ENCODE results near the gene CCR7. TPM values are rescaled to one million over a fixed set of nuclear protein-coding genes. Genes with fewer than 3 reads are reported as not detected.

Gene CCR7
- total and polyA plus RNA-seq, 2 of the 8 experiments (the other 6 are each of a cell fraction or from before 2014, with no cell fraction given): 0.12 to 0.17 TPM

- TF ChIP-seq TAF1 (IDR thresholded peaks at IDR 0.05; ENCODE audit: low read depth, low read length): no peak
- TF ChIP-seq POLR2A (IDR thresholded peaks at IDR 0.05; ENCODE audit: control extremely low read depth in 1 of 2, low read depth in 2 of 2, low read length in 2 of 2): no peak
- no peak for TF ChIP-seq RNF2 (IDR thresholded peaks at IDR 0.05; ENCODE audit: borderline replicate concordance, low read depth, low read length, missing control alignments, poor library complexity, severe bottlenecking)
- TF ChIP-seq KDM1A (IDR thresholded peaks at IDR 0.05; ENCODE audit: borderline replicate concordance, low read length): no peak
- TF ChIP-seq ATF3 (IDR thresholded peaks at IDR 0.05; ENCODE audit: insufficient read depth, low read depth, low read length): no peak
- TF ChIP-seq SIRT6 (IDR thresholded peaks at IDR 0.05; ENCODE audit: low read length): no peak
Observed at GRCh38 chr17:40514013-40514875, 51.0 kb downstream of the CCR7 start (continued).
